Measurements from ENCODE around the gene OLAH.

Gene OLAH

DNA sequence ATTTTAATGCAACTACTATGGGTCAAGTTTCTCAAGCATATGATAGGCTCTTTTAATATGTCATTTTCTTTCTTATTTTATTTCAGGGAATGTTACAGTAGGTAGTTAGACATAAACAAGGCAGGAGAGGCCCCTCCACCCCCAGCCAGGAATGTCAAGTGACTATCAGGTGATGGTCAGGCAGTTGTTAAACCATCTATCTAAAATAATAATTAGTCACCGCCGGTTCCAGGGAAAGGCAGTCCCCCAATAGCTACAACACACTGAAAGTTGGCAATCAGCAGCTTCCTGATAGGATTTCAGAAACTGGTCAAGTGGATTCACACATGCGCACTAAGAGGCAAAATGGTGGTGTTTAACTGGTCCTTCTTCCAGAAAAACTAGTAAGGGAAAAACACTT, 9.3 kb downstream of the OLAH start:
- H3K27ac ChIP-seq (ENCODE audit: extremely low read depth, low read depth, low read length), result no peak overlapping the region
- TF ChIP-seq SCRT1 (tag by site-specific recombination; IDR thresholded peaks at IDR 0.05; ENCODE audit: borderline replicate concordance), result no peak
- no peak for TF ChIP-seq ZNF548 (tag by site-specific recombination; IDR thresholded peaks at IDR 0.05)
- no peak for TF ChIP-seq ZNF514 (tag by site-specific recombination; IDR thresholded peaks at IDR 0.05)
- no peak for TF ChIP-seq HOXD13 (CRISPR knock-in tag; IDR thresholded peaks at IDR 0.05; ENCODE audit: borderline replicate concordance)
- TF ChIP-seq BCL11A (tag by site-specific recombination; IDR thresholded peaks at IDR 0.05; ENCODE audit: low read depth), result no peak
- TF ChIP-seq ZNF248 (tag by site-specific recombination; IDR thresholded peaks at IDR 0.05), result no peak
- no peak for TF ChIP-seq ZNF610 (tag by site-specific recombination; IDR thresholded peaks at IDR 0.05; ENCODE audit: borderline replicate concordance)
- TF ChIP-seq, protein P1, sequence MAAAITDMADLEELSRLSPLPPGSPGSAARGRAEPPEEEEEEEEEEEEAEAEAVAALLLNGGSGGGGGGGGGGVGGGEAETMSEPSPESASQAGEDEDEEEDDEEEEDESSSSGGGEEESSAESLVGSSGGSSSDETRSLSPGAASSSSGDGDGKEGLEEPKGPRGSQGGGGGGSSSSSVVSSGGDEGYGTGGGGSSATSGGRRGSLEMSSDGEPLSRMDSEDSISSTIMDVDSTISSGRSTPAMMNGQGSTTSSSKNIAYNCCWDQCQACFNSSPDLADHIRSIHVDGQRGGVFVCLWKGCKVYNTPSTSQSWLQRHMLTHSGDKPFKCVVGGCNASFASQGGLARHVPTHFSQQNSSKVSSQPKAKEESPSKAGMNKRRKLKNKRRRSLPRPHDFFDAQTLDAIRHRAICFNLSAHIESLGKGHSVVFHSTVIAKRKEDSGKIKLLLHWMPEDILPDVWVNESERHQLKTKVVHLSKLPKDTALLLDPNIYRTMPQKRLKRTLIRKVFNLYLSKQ (tag by site-specific recombination; IDR thresholded peaks at IDR 0.05; ENCODE audit: borderline replicate concordance), result no peak
- no peak for TF ChIP-seq SCRT2 (tag by site-specific recombination; IDR thresholded peaks at IDR 0.05)
- no peak for TF ChIP-seq ZBTB7A (tag by site-specific recombination; IDR thresholded peaks at IDR 0.05; ENCODE audit: low read depth)
- TF ChIP-seq ZBTB21 (tag by site-specific recombination; IDR thresholded peaks at IDR 0.05), result no peak
- no peak for TF ChIP-seq ZNF544 (tag by site-specific recombination; IDR thresholded peaks at IDR 0.05)
- TF ChIP-seq, protein P2, sequence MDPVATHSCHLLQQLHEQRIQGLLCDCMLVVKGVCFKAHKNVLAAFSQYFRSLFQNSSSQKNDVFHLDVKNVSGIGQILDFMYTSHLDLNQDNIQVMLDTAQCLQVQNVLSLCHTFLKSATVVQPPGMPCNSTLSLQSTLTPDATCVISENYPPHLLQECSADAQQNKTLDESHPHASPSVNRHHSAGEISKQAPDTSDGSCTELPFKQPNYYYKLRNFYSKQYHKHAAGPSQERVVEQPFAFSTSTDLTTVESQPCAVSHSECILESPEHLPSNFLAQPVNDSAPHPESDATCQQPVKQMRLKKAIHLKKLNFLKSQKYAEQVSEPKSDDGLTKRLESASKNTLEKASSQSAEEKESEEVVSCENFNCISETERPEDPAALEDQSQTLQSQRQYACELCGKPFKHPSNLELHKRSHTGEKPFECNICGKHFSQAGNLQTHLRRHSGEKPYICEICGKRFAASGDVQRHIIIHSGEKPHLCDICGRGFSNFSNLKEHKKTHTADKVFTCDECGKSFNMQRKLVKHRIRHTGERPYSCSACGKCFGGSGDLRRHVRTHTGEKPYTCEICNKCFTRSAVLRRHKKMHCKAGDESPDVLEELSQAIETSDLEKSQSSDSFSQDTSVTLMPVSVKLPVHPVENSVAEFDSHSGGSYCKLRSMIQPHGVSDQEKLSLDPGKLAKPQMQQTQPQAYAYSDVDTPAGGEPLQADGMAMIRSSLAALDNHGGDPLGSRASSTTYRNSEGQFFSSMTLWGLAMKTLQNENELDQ (tag by site-specific recombination; IDR thresholded peaks at IDR 0.05; ENCODE audit: low read depth), result no peak
- no peak for TF ChIP-seq ZNF175 (tag by site-specific recombination; IDR thresholded peaks at IDR 0.05)
- no peak for TF ChIP-seq ZNF366 (tag by site-specific recombination; conservative IDR thresholded peaks at IDR 0.05)
- no peak for TF ChIP-seq ZNF830 (tag by site-specific recombination; IDR thresholded peaks at IDR 0.05; ENCODE audit: low read depth)
- TF ChIP-seq, protein P3, sequence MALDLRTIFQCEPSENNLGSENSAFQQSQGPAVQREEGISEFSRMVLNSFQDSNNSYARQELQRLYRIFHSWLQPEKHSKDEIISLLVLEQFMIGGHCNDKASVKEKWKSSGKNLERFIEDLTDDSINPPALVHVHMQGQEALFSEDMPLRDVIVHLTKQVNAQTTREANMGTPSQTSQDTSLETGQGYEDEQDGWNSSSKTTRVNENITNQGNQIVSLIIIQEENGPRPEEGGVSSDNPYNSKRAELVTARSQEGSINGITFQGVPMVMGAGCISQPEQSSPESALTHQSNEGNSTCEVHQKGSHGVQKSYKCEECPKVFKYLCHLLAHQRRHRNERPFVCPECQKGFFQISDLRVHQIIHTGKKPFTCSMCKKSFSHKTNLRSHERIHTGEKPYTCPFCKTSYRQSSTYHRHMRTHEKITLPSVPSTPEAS (tag by site-specific recombination; IDR thresholded peaks at IDR 0.05), result no peak
- no peak for TF ChIP-seq KLF7 (tag by site-specific recombination; IDR thresholded peaks at IDR 0.05; ENCODE audit: borderline replicate concordance)
- TF ChIP-seq, protein P4, sequence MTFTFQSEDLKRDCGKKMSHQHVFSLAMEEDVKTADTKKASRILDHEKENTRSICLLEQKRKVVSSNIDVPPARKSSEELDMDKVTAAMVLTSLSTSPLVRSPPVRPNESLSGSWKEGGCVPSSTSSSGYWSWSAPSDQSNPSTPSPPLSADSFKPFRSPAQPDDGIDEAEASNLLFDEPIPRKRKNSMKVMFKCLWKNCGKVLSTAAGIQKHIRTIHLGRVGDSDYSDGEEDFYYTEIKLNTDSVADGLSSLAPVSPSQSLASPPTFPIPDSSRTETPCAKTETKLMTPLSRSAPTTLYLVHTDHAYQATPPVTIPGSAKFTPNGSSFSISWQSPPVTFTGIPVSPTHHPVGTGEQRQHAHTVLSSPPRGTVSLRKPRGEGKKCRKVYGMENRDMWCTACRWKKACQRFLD (tag by site-specific recombination; IDR thresholded peaks at IDR 0.05), result no peak
- H3K4me1 ChIP-seq (ENCODE audit: control insufficient read depth, insufficient read depth, low read length), result no peaks in the 10 kb centered on the region
- no peaks in the 10 kb centered on the region for H3K9me3 ChIP-seq (ENCODE audit: control insufficient read depth, insufficient read depth, low read depth, low read length)
- no peak overlapping the region for H3K4me3 ChIP-seq (ENCODE audit: low read depth, low read length)
- POLR2A ChIA-PET, result no interaction called here
- CTCF ChIA-PET, result no interaction called here
- no peaks in the 10 kb centered on the region for H3K36me3 ChIP-seq (ENCODE audit: control insufficient read depth in 2 of 2, insufficient read depth in 1 of 2, low read length in 2 of 2)

DNA sequence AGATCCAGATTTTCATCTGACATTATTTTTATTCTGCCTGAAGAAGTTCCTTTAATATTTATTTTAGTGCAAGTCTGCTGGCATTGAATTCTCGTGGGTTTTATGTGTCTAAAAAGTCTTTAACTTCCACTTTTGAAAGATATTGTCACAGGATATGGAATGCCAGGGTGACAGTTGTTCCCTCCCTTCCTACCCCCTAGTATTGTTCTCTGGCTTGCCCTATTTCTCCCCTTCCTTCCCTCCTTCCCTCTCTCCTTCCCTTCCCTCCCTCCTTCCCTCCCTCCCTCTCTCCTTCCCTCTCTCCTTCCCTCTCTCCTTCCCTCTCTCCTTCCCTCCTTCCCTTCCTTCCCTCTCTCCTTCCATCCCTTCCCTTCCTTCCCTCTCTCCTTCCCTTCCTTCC, 14.9 kb downstream of the OLAH start:
- Histone ChIP-seq H3K27ac (ENCODE audit: extremely low read depth, low read depth, low read length) (no peak overlapping the region), H3K4me1 (ENCODE audit: control insufficient read depth, insufficient read depth, low read length) (no peaks in the 10 kb centered on the region), H3K4me3 (ENCODE audit: low read depth, low read length) (no peak overlapping the region), H3K9me3 (ENCODE audit: control insufficient read depth, insufficient read depth, low read depth, low read length) (no peaks in the 10 kb centered on the region), H3K36me3 (ENCODE audit: control insufficient read depth in 2 of 2, insufficient read depth in 1 of 2, low read length in 2 of 2) (no peaks in the 10 kb centered on the region)
- ChIA-PET CTCF (interaction anchor here (0.6 kb wide), 1 partner anchor 136 kb away, joined by 3 read pairs; no protein-coding TSS in a partner anchor), POLR2A (no interaction called here)
- TF ChIP-seq SCRT2 (tag by site-specific recombination; IDR thresholded peaks at IDR 0.05) (no peak), ZXDB (tag by site-specific recombination; IDR thresholded peaks at IDR 0.05) (no peak), ZNF366 (tag by site-specific recombination; conservative IDR thresholded peaks at IDR 0.05) (peak; percentile 31; the same call in 1 of the 2 replicates), ZNF239 (tag by site-specific recombination; IDR thresholded peaks at IDR 0.05) (no peak), MEIS1 (CRISPR knock-in tag; IDR thresholded peaks at IDR 0.05; ENCODE audit: borderline replicate concordance) (no peak)
- TF ChIP-seq, protein P5, sequence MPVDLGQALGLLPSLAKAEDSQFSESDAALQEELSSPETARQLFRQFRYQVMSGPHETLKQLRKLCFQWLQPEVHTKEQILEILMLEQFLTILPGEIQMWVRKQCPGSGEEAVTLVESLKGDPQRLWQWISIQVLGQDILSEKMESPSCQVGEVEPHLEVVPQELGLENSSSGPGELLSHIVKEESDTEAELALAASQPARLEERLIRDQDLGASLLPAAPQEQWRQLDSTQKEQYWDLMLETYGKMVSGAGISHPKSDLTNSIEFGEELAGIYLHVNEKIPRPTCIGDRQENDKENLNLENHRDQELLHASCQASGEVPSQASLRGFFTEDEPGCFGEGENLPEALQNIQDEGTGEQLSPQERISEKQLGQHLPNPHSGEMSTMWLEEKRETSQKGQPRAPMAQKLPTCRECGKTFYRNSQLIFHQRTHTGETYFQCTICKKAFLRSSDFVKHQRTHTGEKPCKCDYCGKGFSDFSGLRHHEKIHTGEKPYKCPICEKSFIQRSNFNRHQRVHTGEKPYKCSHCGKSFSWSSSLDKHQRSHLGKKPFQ (tag by site-specific recombination; IDR thresholded peaks at IDR 0.05), result no peak
- TF ChIP-seq, protein P6, sequence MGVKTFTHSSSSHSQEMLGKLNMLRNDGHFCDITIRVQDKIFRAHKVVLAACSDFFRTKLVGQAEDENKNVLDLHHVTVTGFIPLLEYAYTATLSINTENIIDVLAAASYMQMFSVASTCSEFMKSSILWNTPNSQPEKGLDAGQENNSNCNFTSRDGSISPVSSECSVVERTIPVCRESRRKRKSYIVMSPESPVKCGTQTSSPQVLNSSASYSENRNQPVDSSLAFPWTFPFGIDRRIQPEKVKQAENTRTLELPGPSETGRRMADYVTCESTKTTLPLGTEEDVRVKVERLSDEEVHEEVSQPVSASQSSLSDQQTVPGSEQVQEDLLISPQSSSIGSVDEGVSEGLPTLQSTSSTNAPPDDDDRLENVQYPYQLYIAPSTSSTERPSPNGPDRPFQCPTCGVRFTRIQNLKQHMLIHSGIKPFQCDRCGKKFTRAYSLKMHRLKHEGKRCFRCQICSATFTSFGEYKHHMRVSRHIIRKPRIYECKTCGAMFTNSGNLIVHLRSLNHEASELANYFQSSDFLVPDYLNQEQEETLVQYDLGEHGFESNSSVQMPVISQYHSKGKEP (tag by site-specific recombination; IDR thresholded peaks at IDR 0.05), result no peak
- TF ChIP-seq, protein P7, sequence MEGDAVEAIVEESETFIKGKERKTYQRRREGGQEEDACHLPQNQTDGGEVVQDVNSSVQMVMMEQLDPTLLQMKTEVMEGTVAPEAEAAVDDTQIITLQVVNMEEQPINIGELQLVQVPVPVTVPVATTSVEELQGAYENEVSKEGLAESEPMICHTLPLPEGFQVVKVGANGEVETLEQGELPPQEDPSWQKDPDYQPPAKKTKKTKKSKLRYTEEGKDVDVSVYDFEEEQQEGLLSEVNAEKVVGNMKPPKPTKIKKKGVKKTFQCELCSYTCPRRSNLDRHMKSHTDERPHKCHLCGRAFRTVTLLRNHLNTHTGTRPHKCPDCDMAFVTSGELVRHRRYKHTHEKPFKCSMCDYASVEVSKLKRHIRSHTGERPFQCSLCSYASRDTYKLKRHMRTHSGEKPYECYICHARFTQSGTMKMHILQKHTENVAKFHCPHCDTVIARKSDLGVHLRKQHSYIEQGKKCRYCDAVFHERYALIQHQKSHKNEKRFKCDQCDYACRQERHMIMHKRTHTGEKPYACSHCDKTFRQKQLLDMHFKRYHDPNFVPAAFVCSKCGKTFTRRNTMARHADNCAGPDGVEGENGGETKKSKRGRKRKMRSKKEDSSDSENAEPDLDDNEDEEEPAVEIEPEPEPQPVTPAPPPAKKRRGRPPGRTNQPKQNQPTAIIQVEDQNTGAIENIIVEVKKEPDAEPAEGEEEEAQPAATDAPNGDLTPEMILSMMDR (tag by site-specific recombination; IDR thresholded peaks at IDR 0.05), result no peak
